ENCODE data around the gene ASIP.

GRCh38 chr20:34209111-34209510 lies 32.1 kb upstream of the ASIP start:
- TF ChIP-seq CTCF (IDR thresholded peaks at IDR 0.05; ENCODE audit: low read depth, low read length, missing input control): no peak
- TF ChIP-seq SP1 (IDR thresholded peaks at IDR 0.05): no peak
- no peak for TF ChIP-seq GABPA (IDR thresholded peaks at IDR 0.05 in 1 of 2, conservative IDR thresholded peaks at IDR 0.05 in 1 of 2)
- no peak for TF ChIP-seq RAD21 (IDR thresholded peaks at IDR 0.05)
- no peak for TF ChIP-seq JUND (IDR thresholded peaks at IDR 0.05)
- no peak for TF ChIP-seq REST (IDR thresholded peaks at IDR 0.05)
